ENCODE measurements around the gene MYO18B.

Gene MYO18B

DNA sequence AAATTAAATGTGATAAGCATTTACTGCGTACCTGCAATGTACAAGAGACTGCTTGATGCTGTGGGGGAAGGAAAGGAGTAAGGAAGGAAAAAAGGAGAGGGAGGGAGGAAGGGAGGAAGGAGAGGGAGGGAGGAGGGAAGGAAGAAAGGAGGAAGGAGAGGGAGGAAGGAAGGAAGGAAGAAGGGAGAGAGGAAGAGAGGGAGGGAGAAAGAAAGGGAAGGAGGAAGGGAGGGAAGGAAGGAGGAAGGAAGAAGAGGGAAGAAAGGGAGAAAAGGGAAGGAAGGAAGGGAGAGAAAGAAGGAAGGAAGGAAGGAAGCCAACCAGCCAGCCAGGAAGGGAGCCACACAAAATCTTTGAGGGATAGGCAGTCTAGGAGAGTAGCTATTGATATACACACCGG lies 44.0 kb upstream of the MYO18B start:
- no peaks in the 10 kb centered on the region for H3K79me1 ChIP-seq (ENCODE audit: low read depth, low read length)
- peaks cover 6 to 17% of the 10 kb centered on the region in 2 donors for H3K4me1 ChIP-seq (ENCODE audit: control insufficient read depth in 2 of 2, insufficient read depth in 1 of 2, low read depth in 1 of 2, low read length in 2 of 2)
- H3K4me2 ChIP-seq (ENCODE audit: insufficient read depth, low read length, poor library complexity, severe bottlenecking), result no peak overlapping the region
- H4K8ac ChIP-seq (ENCODE audit: low read depth, low read length), result no peak overlapping the region
- no peak overlapping the region for H2AFZ ChIP-seq (ENCODE audit: low read length)
- H3K23ac ChIP-seq (ENCODE audit: low read depth, low read length, poor library complexity), result no peak overlapping the region
- H3K18ac ChIP-seq (ENCODE audit: low read length), result no peak overlapping the region
- DNase-seq (ENCODE audit: low spot score), result no peak
- no peak overlapping the region for H3K4me3 ChIP-seq (ENCODE audit: low read length in 2 of 2)
- H3K27me3 ChIP-seq (ENCODE audit: control insufficient read depth in 3 of 3, insufficient read depth in 3 of 3, low read depth in 1 of 3, low read length in 3 of 3), result no peaks in the 10 kb centered on the region
- no peaks in the 10 kb centered on the region for H3K9me3 ChIP-seq (replicated peaks in 1 of 2; ENCODE audit: control insufficient read depth in 2 of 2, insufficient read depth in 1 of 2, low read depth in 1 of 2, low read length in 2 of 2)
- no peak overlapping the region for H2BK15ac ChIP-seq (ENCODE audit: low read length)
- no peak overlapping the region for H2BK12ac ChIP-seq (ENCODE audit: low read length)
- no peak overlapping the region for H2AK5ac ChIP-seq (ENCODE audit: low read depth, low read length)
- no peak overlapping the region for H4K91ac ChIP-seq (ENCODE audit: low read depth, low read length, poor library complexity)
- no peak overlapping the region for H3K27ac ChIP-seq (replicated peaks; ENCODE audit: low read length)
- peaks cover 10 to 36% of the 10 kb centered on the region in 2 donors for H3K36me3 ChIP-seq (replicated peaks in 1 of 2; ENCODE audit: control insufficient read depth in 2 of 2, insufficient read depth in 2 of 2, low read length in 2 of 2)
- no peak overlapping the region for H2BK5ac ChIP-seq (ENCODE audit: low read length)
- no CpG with 5 or more reads among the region's 2 CpGs for WGBS, 2 donors (ENCODE audit: extremely low coverage in 2 of 2, insufficient read length in 2 of 2, insufficient replicate concordance in 1 of 2)
- no peak overlapping the region for H2BK120ac ChIP-seq (ENCODE audit: low read depth, low read length)
- H3K9ac ChIP-seq (ENCODE audit: low read depth, low read length, poor library complexity), result peak overlapping the region; percentile 25
- no peak overlapping the region for H3K4ac ChIP-seq (ENCODE audit: low read length)
- no peak overlapping the region for H3K14ac ChIP-seq (ENCODE audit: low read length)

DNA sequence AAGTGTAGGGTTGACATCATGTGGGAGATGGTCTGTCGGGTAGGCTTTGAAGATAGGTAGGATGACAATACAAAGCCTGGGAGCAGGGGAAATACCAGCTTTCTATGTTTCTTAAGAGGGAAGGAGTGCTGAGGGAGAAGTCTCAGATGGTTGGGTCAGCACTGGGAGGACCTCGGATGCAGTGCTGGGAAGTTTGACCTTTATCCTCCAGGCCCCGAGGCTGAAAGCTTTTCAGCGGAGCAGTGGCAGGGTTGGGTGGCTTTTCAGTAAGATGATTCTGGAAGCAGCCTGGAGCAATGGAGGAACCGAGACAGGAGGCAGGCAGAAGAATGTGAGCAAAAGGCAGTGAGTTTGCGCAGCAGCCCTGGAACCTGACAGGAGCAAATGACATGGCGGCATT lies 43.5 kb upstream of the MYO18B start:
- Histone ChIP-seq H2BK5ac (ENCODE audit: low read length) (no peak overlapping the region), H3K9ac (ENCODE audit: low read depth, low read length, poor library complexity) (peak overlapping the region; percentile 25), H3K36me3 (replicated peaks in 1 of 2; ENCODE audit: control insufficient read depth in 2 of 2, insufficient read depth in 2 of 2, low read length in 2 of 2) (peaks cover 10 to 36% of the 10 kb centered on the region in 2 donors), H2AFZ (ENCODE audit: low read length) (no peak overlapping the region), H3K14ac (ENCODE audit: low read length) (no peak overlapping the region), H2AK5ac (ENCODE audit: low read depth, low read length) (no peak overlapping the region), H3K4me2 (ENCODE audit: insufficient read depth, low read length, poor library complexity, severe bottlenecking) (no peak overlapping the region), H3K27ac (replicated peaks; ENCODE audit: low read length) (no peak overlapping the region), H3K4ac (ENCODE audit: low read length) (no peak overlapping the region), H3K4me1 (ENCODE audit: control insufficient read depth in 2 of 2, insufficient read depth in 1 of 2, low read depth in 1 of 2, low read length in 2 of 2) (peaks cover 6 to 17% of the 10 kb centered on the region in 2 donors), H3K27me3 (ENCODE audit: control insufficient read depth in 3 of 3, insufficient read depth in 3 of 3, low read depth in 1 of 3, low read length in 3 of 3) (no peaks in the 10 kb centered on the region), H2BK15ac (ENCODE audit: low read length) (no peak overlapping the region), H2BK12ac (ENCODE audit: low read length) (no peak overlapping the region), H4K91ac (ENCODE audit: low read depth, low read length, poor library complexity) (no peak overlapping the region), H2BK120ac (ENCODE audit: low read depth, low read length) (no peak overlapping the region), H3K4me3 (ENCODE audit: low read length in 2 of 2) (no peak overlapping the region), H3K23ac (ENCODE audit: low read depth, low read length, poor library complexity) (no peak overlapping the region), H3K79me1 (ENCODE audit: low read depth, low read length) (no peaks in the 10 kb centered on the region), H3K18ac (ENCODE audit: low read length) (no peak overlapping the region), H4K8ac (ENCODE audit: low read depth, low read length) (no peak overlapping the region), H3K9me3 (replicated peaks in 1 of 2; ENCODE audit: control insufficient read depth in 2 of 2, insufficient read depth in 1 of 2, low read depth in 1 of 2, low read length in 2 of 2) (no peaks in the 10 kb centered on the region)
- DNase-seq (ENCODE audit: low spot score), result no peak
- WGBS, 2 donors (ENCODE audit: extremely low coverage in 2 of 2, insufficient read length in 2 of 2, insufficient replicate concordance in 1 of 2), result no CpG with 5 or more reads among the region's 7 CpGs

DNA sequence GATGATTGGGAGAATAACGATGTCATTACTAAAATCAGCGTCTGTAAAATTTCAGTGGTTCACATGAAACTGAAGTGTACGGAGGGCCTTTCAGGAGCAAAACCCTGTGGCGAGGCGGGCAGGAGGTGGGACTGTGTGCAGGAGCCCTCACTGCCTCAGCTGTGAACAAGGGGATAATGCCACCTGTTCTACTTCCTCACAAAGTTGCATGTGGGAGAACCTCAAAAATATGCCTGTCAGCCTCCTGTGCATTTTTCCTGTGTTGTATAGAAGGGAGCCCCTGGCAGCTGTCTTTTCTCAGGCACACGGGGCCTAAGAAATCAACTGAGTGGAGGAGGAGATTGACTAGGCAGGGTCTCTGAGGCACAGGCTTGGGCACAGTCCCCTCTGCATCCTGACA lies 43.0 kb upstream of the MYO18B start:
- Histone ChIP-seq H3K4me3 (ENCODE audit: low read length in 2 of 2) (no peak overlapping the region), H3K23ac (ENCODE audit: low read depth, low read length, poor library complexity) (no peak overlapping the region), H4K91ac (ENCODE audit: low read depth, low read length, poor library complexity) (no peak overlapping the region), H3K9ac (ENCODE audit: low read depth, low read length, poor library complexity) (no peak overlapping the region), H2BK12ac (ENCODE audit: low read length) (no peak overlapping the region), H2AFZ (ENCODE audit: low read length) (no peak overlapping the region), H3K18ac (ENCODE audit: low read length) (no peak overlapping the region), H3K27ac (replicated peaks; ENCODE audit: low read length) (no peak overlapping the region), H2AK5ac (ENCODE audit: low read depth, low read length) (no peak overlapping the region), H3K9me3 (replicated peaks in 1 of 2; ENCODE audit: control insufficient read depth in 2 of 2, insufficient read depth in 1 of 2, low read depth in 1 of 2, low read length in 2 of 2) (no peaks in the 10 kb centered on the region), H2BK120ac (ENCODE audit: low read depth, low read length) (no peak overlapping the region), H3K36me3 (replicated peaks in 1 of 2; ENCODE audit: control insufficient read depth in 2 of 2, insufficient read depth in 2 of 2, low read length in 2 of 2) (peaks cover 10 to 39% of the 10 kb centered on the region in 2 donors), H3K4ac (ENCODE audit: low read length) (no peak overlapping the region), H2BK5ac (ENCODE audit: low read length) (no peak overlapping the region), H3K4me1 (ENCODE audit: control insufficient read depth in 2 of 2, insufficient read depth in 1 of 2, low read depth in 1 of 2, low read length in 2 of 2) (peaks cover 6 to 17% of the 10 kb centered on the region in 2 donors), H3K79me1 (ENCODE audit: low read depth, low read length) (no peaks in the 10 kb centered on the region), H3K4me2 (ENCODE audit: insufficient read depth, low read length, poor library complexity, severe bottlenecking) (no peak overlapping the region), H3K27me3 (ENCODE audit: control insufficient read depth in 3 of 3, insufficient read depth in 3 of 3, low read depth in 1 of 3, low read length in 3 of 3) (no peaks in the 10 kb centered on the region), H3K14ac (ENCODE audit: low read length) (no peak overlapping the region), H4K8ac (ENCODE audit: low read depth, low read length) (no peak overlapping the region), H2BK15ac (ENCODE audit: low read length) (no peak overlapping the region)
- no peak for DNase-seq (ENCODE audit: low spot score)
- WGBS, 2 donors (ENCODE audit: extremely low coverage in 2 of 2, insufficient read length in 2 of 2, insufficient replicate concordance in 1 of 2), result no CpG with 5 or more reads among the region's 6 CpGs

DNA sequence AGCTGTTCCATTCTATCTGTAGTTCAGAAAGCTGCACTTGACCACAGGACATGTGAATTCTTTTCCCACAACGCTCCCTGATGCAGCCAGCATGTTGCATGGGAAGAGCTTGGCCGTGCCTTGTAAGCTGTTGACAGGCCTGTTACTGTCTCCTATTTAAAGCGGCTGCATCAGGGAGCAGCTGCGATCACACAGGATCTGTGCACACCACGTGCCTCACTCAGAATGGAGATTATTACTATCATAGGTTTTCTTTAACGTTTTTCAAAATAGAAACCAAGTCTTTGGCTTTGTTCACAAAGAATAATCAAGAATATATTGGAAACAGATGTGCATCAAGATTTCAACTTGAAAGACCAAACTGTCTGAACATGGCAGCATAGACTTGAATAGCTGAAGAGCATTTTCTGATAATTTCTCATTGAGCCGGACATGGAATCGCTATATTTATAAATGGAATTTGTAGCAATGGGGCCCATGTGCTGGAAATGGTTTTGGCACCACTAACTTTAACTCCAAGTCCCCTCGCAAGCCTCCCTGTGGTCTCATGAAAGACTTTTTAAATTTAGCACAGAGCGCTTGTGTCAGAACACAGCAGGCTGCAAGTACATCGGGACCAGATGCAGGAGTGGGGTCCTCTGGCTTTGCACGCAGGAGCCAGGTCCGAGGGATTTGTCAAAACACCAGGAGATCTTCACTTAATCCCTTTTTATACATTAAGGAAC lies 40.8 kb upstream of the MYO18B start:
- H3K23ac ChIP-seq (ENCODE audit: low read depth, low read length, poor library complexity), result no peak overlapping the region
- H3K9ac ChIP-seq (ENCODE audit: low read depth, low read length, poor library complexity), result peak overlapping the region; percentile 63
- no peak overlapping the region for H3K4ac ChIP-seq (ENCODE audit: low read length)
- H3K79me1 ChIP-seq (ENCODE audit: low read depth, low read length), result no peaks in the 10 kb centered on the region
- H2BK5ac ChIP-seq (ENCODE audit: low read length), result no peak overlapping the region
- H2AK5ac ChIP-seq (ENCODE audit: low read depth, low read length), result no peak overlapping the region
- H3K14ac ChIP-seq (ENCODE audit: low read length), result no peak overlapping the region
- H3K27ac ChIP-seq (replicated peaks; ENCODE audit: low read length), result no peak overlapping the region
- H2BK120ac ChIP-seq (ENCODE audit: low read depth, low read length), result no peak overlapping the region
- no peaks in the 10 kb centered on the region for H3K9me3 ChIP-seq (replicated peaks in 1 of 2; ENCODE audit: control insufficient read depth in 2 of 2, insufficient read depth in 1 of 2, low read depth in 1 of 2, low read length in 2 of 2)
- no peak overlapping the region for H3K18ac ChIP-seq (ENCODE audit: low read length)
- no peaks in the 10 kb centered on the region for H3K27me3 ChIP-seq (ENCODE audit: control insufficient read depth in 3 of 3, insufficient read depth in 3 of 3, low read depth in 1 of 3, low read length in 3 of 3)
- no peak overlapping the region for H2BK15ac ChIP-seq (ENCODE audit: low read length)
- peaks cover 6 to 17% of the 10 kb centered on the region in 2 donors for H3K4me1 ChIP-seq (ENCODE audit: control insufficient read depth in 2 of 2, insufficient read depth in 1 of 2, low read depth in 1 of 2, low read length in 2 of 2)
- no peak overlapping the region for H4K91ac ChIP-seq (ENCODE audit: low read depth, low read length, poor library complexity)
- peaks cover 4 to 36% of the 10 kb centered on the region in 2 donors for H3K36me3 ChIP-seq (replicated peaks in 1 of 2; ENCODE audit: control insufficient read depth in 2 of 2, insufficient read depth in 2 of 2, low read length in 2 of 2)
- H4K8ac ChIP-seq (ENCODE audit: low read depth, low read length), result no peak overlapping the region
- no peak overlapping the region for H2AFZ ChIP-seq (ENCODE audit: low read length)
- DNase-seq (ENCODE audit: low spot score), result no peak
- H3K4me3 ChIP-seq (ENCODE audit: low read length in 2 of 2), result no peak overlapping the region
- H3K4me2 ChIP-seq (ENCODE audit: insufficient read depth, low read length, poor library complexity, severe bottlenecking), result no peak overlapping the region
- H2BK12ac ChIP-seq (ENCODE audit: low read length), result no peak overlapping the region
- WGBS, 2 donors (ENCODE audit: extremely low coverage in 2 of 2, insufficient read length in 2 of 2, insufficient replicate concordance in 1 of 2), result no CpG with 5 or more reads among the region's 13 CpGs

Measured in neuronal stem cell (in vitro differentiated cells).